ENCODE data around the gene SPDEF.

SPDEF gene

DNA sequence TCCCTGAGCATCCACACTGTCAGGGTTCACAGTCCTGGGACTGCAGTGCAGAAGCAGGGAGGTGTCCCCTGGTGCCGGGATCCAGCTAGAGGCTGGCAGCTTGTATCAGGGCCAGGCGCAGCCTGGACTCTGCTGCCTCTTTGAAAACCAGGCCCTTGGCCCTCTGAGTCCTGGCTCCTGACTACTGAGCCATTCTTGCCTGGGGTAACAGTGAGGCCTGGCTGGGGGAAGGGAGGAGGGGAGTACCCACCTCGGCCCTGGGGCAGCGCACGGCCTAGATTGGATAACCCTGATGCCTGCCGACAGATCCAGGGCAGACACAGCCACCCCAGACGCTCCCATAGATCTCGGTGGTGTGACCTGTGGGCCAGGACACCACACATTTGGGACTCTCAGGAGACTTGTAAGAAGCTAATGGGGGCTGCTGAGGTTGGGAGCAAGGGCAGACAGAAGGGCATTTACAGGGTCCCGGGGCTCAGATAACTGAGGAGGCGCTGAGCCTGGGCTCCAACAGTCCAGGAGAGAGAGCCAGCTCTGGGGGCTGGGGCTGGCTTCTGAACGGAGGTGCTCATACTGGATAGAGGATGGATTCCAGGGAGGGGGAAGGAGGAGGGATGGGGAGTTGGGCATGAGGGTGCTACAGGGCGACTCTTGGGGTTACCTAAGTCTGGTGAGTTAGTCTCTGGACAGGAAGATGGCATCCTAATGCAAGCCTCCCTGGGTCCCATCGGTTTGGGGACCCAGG, 30.5 kb downstream of the SPDEF start:
- DNase-seq, result no peak

DNA sequence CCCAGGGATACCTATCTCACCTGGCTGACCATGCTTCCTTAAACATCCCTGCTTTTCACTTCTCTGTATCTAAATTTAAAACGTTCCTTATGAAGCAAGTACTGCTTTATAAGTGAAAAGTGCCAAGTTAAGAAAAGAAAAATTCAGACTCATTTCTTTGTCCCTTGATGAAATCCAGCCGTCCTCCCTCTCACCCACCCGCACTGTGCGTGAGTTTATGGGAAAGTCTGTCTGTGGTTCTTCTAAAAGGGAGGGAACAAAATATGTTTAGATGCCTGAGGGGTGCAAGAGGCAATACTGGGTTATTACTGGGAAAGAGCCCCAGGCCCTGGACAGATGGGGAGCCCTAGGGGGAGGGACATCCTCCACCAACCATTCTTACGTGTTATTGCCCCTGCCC, 31.2 kb downstream of the SPDEF start:
- DNase-seq, result no peak

- no peak for DNase-seq
Observed at GRCh38 chr6:34524499-34524898, 31.6 kb downstream of the SPDEF start.

DNA sequence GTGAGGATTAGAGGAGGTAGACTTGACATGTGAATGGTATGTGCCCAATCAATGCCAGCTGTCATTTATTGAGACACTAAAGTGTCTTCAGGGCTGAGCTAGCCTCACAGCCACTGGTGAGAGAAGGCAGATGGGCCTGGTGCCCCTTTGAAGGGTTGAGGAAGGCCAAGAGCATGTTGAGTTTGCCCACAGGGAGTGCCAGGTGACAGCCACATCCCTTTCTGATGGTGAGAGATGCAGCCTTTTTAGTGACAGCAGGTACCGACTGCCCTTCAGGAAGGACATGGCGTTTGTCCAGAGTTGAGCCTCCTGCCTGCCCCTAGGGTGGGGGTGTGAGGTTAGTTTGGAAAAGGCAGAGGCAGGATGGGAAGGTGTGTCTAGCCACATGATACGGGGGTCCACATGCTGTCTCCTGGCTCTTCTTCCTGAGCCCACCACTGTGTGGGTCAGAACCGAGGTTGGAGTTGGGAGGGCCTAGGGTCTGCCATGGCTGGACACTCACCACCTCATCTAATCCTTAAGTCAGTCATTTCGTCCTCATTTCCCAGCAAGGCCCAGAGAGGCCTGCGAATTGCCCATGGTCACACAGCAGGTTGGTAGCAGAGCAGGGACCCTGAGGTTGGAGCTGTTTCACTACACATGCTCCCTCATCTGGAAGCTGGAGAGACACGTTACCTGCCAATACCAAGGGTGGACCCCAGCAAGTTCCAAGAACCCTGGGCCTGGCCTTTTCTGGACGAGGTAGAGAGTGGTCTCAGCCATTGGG, 32.5 kb downstream of the SPDEF start:
- DNase-seq, result no peak

DNA sequence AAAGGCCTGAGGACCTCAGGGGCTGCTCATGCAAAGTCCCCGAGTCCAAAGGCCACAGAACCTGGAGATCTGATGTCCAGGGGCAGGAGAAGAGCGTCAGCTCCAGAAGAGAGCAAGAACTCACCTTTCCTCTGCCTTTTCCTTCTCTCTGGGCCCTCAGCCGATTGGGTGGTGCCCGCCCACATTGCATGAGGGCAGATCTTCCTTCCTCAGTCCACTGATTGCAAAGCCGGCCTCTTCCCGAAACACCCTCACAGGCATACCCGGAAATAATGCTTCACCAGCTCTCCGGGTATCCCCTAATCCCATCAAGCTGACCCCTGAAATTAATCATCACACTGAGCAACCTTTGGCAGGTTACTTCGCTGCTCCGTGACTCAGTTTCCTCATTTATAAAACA, 33.4 kb downstream of the SPDEF start:
- DNase-seq, result no peak

DNA sequence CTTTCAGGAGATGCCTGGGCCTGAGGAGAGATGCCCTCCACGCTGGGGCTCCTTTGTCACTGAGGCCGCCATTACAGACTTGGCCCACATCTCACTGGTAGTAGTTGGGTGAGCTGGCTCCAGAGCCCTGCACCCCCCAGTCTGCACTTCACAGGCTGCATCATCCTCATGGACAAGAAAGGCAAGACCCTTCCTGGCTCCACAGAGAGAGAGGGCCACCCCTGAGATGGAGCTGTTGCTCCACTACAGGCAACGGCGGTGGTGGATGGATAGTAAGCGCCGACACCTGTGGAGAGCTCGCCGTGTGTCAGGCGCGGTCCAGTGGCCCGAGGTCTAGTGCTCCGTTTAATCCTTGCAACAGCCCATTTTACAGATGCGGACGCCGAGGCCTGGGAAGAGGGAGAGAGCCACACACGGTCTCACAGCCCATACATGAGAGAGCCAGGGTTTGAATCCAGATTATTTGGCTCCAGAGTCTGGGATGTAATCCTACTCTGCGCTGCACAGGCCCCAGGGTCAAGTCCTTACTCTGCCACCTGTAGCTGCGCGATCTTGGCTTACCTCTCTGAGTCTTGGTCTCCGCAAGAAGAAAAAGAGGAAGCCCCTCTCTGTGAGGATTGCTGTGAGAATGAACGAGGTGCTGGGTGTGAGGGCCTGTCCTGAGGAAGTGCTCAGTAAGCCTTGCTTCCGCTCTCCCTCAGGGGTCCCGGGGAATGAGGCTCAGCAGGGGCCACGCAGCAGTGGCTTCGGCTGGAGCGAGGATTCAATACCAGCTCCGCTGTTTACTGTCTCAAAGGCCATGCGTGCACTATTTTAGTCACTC, 34.5 kb downstream of the SPDEF start:
- no peak for DNase-seq

GRCh38 chr6:34520645-34521462, 35.3 kb downstream of the SPDEF start:
- DNase-seq, result no peak

GRCh38 chr6:34519971-34520644, 36.0 kb downstream of the SPDEF start:
- DNase-seq, result no peak

GRCh38 chr6:34518669-34519365, 37.3 kb downstream of the SPDEF start:
- DNase-seq, result no peak

DNA sequence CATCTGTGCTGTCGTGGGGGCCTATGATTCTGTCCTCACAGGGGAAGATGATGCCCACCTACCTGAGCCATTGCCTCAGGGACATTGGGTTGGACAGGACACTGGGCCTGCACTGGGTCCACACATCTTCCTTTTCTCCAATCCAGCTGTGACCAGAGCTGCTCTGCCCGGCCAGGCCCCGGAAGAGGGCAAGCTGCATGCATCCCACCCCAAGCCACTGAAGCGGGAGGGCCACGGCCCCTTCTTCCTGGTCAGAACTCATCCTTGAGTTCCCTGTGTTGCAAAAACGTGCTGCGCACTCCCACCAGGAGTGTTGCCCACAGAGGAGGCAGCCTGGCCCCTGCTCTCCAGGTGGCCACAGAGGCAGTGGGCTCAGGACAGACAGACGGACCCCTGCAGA, 38.2 kb downstream of the SPDEF start:
- DNase-seq, result no peak

DNA sequence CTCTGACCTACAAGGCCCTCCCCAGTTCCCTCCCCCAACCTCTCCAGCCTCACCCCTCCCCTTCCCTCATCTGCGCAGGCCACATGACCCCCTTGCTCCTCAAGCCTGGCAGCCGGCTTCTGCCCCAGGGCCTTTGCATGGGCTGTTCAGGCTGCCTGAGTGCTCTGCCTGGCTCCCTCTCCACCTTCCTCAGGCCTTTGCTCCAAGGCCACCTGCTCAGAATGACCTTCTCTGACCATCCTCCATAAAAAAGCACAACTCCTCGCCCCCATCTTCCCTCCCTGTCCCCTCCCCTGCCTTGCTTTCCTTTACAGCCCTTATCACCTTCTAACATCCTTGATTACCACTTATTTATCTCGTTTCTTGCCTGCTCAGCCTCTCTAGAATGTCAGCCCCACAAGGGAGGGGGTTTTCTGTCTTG, 38.7 kb downstream of the SPDEF start:
- no peak for DNase-seq

DNA sequence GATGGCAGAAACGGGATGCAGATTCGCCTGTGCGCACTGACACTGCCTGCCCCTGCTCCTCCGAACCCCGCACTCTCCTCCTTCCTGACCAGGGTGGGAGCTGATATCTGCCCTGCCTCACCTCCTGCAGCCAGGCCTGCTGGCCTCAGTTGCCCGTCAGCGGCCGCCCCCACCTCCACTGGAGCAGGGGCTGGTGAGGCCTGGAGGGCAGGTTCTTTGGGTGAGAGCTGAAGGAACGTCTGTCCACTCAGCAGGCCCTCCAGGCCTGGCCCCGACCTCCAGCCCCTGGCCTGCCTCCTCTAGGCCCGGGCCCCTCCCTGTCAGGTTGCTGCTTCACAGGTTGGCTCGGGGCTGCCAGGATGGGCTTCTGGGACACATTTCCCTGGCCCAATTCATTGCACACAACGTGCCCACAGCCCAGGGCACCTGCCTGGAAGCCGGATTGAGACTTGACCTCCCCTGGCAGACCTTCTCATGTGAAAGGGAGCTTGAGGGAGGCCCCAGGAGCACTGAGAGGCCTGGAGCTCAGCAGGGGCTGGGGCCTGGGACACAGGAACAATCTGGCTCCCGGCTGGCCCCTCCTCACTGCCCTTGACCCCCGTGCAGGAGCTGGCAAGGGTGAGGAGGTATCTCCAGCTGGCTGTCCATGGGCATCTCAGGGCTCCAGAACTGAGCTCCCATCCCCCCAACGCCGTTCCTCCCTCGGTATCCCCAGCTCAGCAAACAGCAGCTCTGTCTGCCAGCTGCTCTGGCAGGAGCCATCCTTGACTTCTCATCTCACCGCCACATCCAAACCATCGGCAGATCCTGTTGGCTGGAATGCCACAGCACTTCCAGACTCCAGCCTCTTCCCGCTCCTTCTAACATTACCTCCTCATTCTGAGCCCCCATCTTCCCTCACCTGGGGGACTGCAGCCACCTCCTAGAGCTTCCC, 39.5 kb downstream of the SPDEF start:
- DNase-seq, result no peak

DNA sequence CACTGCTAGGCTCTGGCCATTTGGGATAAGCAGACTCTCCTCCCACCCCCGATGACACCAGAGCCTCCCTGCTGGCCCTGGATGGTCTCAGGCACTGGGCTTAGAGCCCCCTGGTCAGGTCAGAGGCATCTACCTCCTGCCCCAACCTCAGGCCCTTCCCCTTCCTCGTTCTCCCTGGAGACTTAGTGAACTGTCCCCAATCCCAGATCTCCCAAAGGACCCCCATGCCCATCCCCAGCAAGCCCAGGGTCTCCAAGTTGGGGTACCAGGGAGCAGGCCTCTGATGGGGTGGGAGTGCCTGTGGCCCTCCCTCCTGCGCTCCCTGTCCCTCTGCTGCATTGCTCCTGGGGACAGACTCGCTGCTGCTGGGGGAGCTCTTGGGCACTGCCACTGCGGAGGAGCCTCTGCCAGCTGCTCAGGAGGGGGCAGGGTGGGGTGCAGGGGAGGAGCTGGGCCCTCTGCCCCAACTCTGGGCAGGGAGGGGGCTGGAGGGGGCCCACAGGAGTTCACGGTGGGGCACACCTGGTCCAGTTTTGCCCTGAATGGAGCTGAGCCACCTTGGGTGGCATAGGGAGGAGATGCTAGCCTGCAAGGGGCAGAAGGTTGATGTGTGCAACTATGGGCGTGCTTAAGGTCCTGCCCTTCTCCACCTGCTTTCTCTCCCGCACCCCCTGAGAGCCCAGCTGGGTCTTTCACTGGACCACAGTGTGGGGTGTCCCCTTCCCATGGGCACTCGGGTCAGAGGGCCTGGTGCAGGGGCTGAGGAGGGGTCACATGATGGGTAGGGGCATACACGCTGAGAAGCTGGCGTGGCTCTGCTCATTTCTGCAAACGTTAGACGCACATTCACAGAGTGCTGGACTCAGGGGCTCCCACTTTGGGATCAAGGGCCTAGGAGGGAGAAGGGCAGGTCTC, 40.4 kb downstream of the SPDEF start:
- no peak for DNase-seq

DNA sequence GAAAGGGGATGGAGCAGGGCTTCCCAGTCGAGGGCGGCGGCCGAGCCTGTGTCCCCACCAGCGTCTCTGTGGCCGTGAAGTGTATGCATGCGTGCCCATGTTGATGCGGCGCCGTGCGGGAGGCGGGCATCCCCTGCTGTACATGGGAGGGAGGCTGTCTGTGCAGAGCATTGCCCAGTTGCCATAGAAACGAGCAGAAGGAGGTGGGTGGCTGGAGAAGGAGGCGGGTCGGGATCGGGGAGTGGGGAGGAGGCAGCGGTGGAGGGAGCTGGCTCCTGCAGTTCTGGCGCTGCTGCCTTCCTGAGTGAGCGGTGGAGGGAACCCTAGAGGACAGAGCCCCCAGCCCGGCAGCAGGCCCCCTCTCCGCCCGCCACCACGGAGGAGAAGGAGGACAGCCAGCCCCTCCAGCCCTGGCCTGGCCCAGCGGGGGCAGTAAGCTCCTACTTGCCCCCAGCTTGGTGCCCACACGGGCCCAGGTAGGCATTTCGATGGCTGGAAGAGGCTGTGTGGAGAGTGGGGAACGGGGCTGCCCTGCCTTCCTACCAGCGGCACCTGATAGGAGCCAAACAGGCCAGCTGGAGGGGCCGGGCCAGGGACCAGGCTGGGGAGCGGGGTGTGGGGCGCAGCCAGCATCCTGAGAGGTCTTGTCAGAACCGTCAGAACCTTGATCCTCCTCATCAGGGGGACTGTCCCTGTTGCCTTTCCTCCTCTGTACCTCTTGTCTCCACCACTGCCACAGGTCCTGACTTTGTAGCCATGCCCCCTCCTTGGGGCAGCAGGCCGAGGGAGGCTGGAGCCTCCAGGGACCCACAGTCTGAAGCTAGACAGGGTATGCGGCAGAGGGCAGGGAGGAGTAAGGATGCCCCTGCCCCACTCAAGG, 41.3 kb downstream of the SPDEF start:
- no peak for DNase-seq

DNA sequence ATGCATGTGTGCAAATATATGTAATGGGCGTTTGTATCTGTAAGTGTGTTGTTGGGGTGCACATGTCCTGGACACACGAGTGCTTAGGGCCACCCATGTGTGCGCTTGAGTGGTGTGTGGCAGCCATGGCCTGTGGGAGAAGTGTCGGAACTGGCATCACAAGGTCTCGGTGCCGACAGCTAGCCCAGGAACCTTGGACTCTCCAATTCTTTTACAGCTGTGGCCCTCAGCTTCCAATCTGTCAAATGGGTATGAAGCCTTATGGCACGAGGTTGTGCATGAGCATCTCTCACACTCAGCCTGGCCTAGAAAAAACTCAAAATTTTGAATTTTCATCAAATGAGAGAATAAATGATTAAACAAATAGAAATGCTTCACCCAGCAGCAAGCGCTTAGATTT, 42.0 kb downstream of the SPDEF start:
- no peak for DNase-seq

- DNase-seq, result no peak
Observed at GRCh38 chr6:34513646-34514045, 42.5 kb downstream of the SPDEF start.

DNA sequence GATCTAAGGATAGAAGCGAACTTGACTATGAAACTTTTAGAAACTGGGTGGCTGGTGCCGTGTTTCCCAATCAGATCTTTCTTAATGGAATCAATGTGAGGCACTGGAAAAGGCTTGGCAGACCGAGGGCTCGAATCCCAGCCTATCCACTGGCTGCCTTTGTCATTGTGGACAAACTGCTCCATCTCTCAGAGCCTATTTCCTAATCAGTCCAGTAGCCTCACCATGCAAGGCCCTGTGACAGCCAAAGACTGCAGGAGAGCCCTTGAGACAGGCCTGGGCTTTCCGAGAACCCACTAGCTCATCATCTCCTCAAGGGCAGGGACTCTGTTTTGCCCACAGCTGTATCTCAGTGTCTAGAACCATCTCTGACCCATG, 43.4 kb downstream of the SPDEF start:
- no peak for DNase-seq

Data from suppressor macrophage treated with lipopolysaccharide for 4 hours (primary cell).